ENCODE results near the gene CASZ1.

The CASZ1 gene

DNA sequence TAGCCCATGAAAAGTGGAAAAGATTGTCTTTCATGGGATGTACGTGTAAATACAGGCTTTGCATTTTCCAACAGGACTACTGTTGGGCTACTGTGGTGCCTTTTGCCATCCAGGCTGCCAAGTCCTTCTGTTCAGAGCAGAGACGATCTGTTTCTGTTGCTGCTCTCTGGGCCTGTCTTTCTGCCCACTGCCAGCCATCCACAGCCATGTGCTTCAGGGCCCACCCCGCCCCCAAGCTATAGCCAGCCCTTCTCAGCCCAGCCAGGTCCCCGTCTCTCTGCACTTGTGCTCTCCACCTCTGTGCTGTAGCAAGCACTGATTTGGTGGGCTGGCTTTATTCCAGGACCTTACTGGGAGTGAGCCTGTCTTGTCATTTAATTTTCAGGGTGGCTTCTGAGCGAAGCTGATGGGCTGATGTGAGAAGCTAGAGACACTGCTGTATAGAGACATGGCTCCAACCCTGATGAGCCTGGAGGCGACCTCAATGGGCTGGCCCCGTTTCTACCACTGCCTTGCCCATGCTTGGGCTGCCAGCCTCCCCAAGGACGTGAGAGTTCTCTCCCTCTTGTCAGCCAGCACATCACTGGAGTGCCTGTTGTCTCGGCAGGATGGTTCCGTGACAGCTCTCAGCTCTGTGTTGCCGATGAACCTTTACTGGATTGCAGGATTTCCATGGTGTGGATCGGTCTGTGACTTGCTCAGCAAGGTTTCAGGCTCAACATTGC is 183.8 kb downstream of the CASZ1 start:
- TF ChIP-seq, protein P1, sequence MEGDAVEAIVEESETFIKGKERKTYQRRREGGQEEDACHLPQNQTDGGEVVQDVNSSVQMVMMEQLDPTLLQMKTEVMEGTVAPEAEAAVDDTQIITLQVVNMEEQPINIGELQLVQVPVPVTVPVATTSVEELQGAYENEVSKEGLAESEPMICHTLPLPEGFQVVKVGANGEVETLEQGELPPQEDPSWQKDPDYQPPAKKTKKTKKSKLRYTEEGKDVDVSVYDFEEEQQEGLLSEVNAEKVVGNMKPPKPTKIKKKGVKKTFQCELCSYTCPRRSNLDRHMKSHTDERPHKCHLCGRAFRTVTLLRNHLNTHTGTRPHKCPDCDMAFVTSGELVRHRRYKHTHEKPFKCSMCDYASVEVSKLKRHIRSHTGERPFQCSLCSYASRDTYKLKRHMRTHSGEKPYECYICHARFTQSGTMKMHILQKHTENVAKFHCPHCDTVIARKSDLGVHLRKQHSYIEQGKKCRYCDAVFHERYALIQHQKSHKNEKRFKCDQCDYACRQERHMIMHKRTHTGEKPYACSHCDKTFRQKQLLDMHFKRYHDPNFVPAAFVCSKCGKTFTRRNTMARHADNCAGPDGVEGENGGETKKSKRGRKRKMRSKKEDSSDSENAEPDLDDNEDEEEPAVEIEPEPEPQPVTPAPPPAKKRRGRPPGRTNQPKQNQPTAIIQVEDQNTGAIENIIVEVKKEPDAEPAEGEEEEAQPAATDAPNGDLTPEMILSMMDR (conservative IDR thresholded peaks at IDR 0.05; ENCODE audit: low read depth, low read length), result no peak
- Histone ChIP-seq H3K27me3 (ENCODE audit: insufficient read depth, low read depth) (no peaks in the 10 kb centered on the region), H3K4me3 (IDR thresholded peaks at IDR 0.05; ENCODE audit: insufficient read depth, low read depth, low read length) (no peak overlapping the region), H4K20me1 (ENCODE audit: insufficient read depth) (no peaks in the 10 kb centered on the region), H3K79me2 (ENCODE audit: insufficient read depth, low read depth) (no peaks in the 10 kb centered on the region), H3K4me1 (ENCODE audit: low read depth, poor library complexity, severe bottlenecking) (no peaks in the 10 kb centered on the region), H3K9ac (no peak overlapping the region), H3K36me3 (ENCODE audit: insufficient read depth) (no peaks in the 10 kb centered on the region; the same call in 1 of the 2 replicates), H2AFZ (ENCODE audit: low read depth) (no peak overlapping the region), H3K4me2 (no peak overlapping the region), H3K27ac (no peak overlapping the region)

DNA sequence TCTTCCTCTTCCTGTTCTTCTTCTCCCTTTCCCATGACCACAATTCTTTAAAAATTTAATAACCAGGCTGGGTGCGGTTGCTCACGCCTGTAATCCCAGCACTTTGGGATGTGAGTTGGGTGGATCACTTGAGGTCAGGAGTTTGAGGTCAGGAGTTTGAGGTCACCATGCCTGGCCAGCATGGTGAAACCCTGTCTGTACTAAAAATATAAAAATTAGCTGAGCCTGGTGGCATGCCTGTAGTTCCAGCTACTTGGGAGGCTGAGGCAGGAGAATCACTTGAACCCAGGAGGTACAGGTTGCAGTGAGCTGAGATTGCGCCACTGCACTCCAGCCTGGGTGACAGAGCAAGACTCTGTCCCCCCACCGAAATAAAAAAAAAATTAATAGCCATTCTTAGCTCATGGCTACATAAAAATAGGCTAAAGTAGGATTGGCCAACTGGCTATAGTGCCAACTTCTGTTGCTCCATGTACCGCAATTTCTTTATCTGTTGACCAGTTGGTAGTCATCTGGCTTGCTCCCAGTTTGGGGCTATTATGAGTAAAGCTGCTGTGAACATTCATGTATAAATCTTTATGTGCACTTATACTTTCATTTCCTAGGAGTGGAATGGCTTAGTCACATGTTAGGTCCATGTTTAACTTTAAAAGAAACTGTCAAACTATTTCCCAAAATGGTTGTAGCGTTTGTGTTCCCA is 185.4 kb downstream of the CASZ1 start:
- no peak overlapping the region for H2AFZ ChIP-seq (ENCODE audit: low read depth)
- H3K4me2 ChIP-seq, result no peak overlapping the region
- no peaks in the 10 kb centered on the region; the same call in 1 of the 2 replicates for H3K36me3 ChIP-seq (ENCODE audit: insufficient read depth)
- no peaks in the 10 kb centered on the region for H4K20me1 ChIP-seq (ENCODE audit: insufficient read depth)
- no peak overlapping the region for H3K27ac ChIP-seq
- H3K4me1 ChIP-seq (ENCODE audit: low read depth, poor library complexity, severe bottlenecking), result no peaks in the 10 kb centered on the region
- no peaks in the 10 kb centered on the region for H3K27me3 ChIP-seq (ENCODE audit: insufficient read depth, low read depth)
- no peaks in the 10 kb centered on the region for H3K79me2 ChIP-seq (ENCODE audit: insufficient read depth, low read depth)
- H3K4me3 ChIP-seq (IDR thresholded peaks at IDR 0.05; ENCODE audit: insufficient read depth, low read depth, low read length), result no peak overlapping the region
- H3K9ac ChIP-seq, result no peak overlapping the region
- TF ChIP-seq, protein P1 (conservative IDR thresholded peaks at IDR 0.05; ENCODE audit: low read depth, low read length), result no peak

DNA sequence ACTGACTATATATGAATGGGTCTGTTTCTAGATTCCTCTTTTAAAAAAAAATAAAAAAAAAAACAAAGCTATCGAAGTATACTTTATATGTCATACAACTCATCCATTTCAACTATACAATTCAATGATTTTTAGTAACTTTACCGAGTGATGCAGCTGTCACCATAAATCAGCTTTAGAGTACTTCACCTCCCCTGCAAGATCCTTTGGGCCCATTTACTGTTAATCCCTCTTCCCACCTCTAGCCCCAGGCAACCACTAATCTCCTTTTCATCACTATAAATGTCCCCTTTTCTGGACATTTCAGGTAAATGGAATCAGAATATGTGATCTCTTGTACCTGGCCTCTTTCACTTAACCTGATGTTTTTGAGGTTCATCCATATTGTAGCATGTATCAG is 187.8 kb downstream of the CASZ1 start:
- H4K20me1 ChIP-seq (ENCODE audit: insufficient read depth), result no peaks in the 10 kb centered on the region
- no peaks in the 10 kb centered on the region; the same call in 1 of the 2 replicates for H3K36me3 ChIP-seq (ENCODE audit: insufficient read depth)
- no peaks in the 10 kb centered on the region for H3K4me1 ChIP-seq (ENCODE audit: low read depth, poor library complexity, severe bottlenecking)
- H3K4me3 ChIP-seq (IDR thresholded peaks at IDR 0.05; ENCODE audit: insufficient read depth, low read depth, low read length), result no peak overlapping the region
- TF ChIP-seq, protein P1 (conservative IDR thresholded peaks at IDR 0.05; ENCODE audit: low read depth, low read length), result no peak
- H3K4me2 ChIP-seq, result no peak overlapping the region
- no peak overlapping the region for H2AFZ ChIP-seq (ENCODE audit: low read depth)
- H3K9ac ChIP-seq, result no peak overlapping the region
- H3K79me2 ChIP-seq (ENCODE audit: insufficient read depth, low read depth), result no peaks in the 10 kb centered on the region
- no peak overlapping the region for H3K27ac ChIP-seq
- H3K27me3 ChIP-seq (ENCODE audit: insufficient read depth, low read depth), result no peaks in the 10 kb centered on the region

DNA sequence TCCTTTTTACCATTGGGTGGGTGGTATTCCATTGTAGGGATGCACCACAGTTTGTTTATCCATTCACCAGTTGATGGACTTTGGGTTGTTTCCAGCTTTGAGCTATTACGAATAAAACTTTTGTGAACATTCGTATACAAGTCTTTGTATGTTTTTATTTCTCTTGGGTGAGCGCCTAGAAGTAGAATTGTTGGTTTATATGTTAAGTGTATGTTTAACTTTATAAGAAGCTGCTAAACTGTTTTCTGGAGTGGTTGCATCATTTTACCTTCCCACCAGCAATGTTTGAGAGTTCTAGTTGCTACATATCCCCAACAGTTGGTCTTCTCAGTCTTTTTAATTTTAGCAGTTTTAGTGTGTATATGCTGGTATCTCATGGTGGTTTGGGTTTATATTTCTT is 189.2 kb downstream of the CASZ1 start:
- no peak overlapping the region for H3K4me3 ChIP-seq (IDR thresholded peaks at IDR 0.05; ENCODE audit: insufficient read depth, low read depth, low read length)
- H3K79me2 ChIP-seq (ENCODE audit: insufficient read depth, low read depth), result no peaks in the 10 kb centered on the region
- H3K4me2 ChIP-seq, result no peak overlapping the region
- no peak overlapping the region for H3K27ac ChIP-seq
- no peaks in the 10 kb centered on the region for H3K27me3 ChIP-seq (ENCODE audit: insufficient read depth, low read depth)
- TF ChIP-seq, protein P1 (conservative IDR thresholded peaks at IDR 0.05; ENCODE audit: low read depth, low read length), result no peak
- H4K20me1 ChIP-seq (ENCODE audit: insufficient read depth), result no peaks in the 10 kb centered on the region
- H3K36me3 ChIP-seq (ENCODE audit: insufficient read depth), result no peaks in the 10 kb centered on the region
- no peaks in the 10 kb centered on the region for H3K4me1 ChIP-seq (ENCODE audit: low read depth, poor library complexity, severe bottlenecking)
- H2AFZ ChIP-seq (ENCODE audit: low read depth), result no peak overlapping the region
- no peak overlapping the region for H3K9ac ChIP-seq
